Stimulated activated CD4-positive, alpha-beta T cell treated with anti-CD3 and anti-CD28 coated beads, Interleukin-1b, Interleukin-23, amount 100 ng/mL, for 4 hours (primary cell): ENCODE measurements around the gene PSORS1C1.

Source experiments
- DNase-seq, 2 donors: peaks; one replicate each; pipeline ENCODE4 v3.0.0-alpha.2; 2020; ENCODE audit warnings: low read depth in 2 of 2

The PSORS1C1 gene

GRCh38 chr6:31126396-31127175, 12.0 kb downstream of the PSORS1C1 start:
- no peak for DNase-seq

GRCh38 chr6:31128093-31128676, 13.6 kb downstream of the PSORS1C1 start:
- DNase-seq, result peak; percentile 57 to 72

GRCh38 chr6:31129130-31129529, 14.5 kb downstream of the PSORS1C1 start:
- DNase-seq, result no peak

- no peak for DNase-seq
Measured at GRCh38 chr6:31130751-31131150, 16.2 kb downstream of the PSORS1C1 start.

GRCh38 chr6:31131595-31131994, 17.0 kb downstream of the PSORS1C1 start:
- no peak for DNase-seq

GRCh38 chr6:31132806-31133205, 18.2 kb downstream of the PSORS1C1 start:
- DNase-seq, result no peak

GRCh38 chr6:31135710-31136109, 21.1 kb downstream of the PSORS1C1 start:
- no peak for DNase-seq

GRCh38 chr6:31138982-31139381, 24.4 kb downstream of the PSORS1C1 start, which contains the start of gene PSORS1C2:
Gene PSORS1C2 (minus strand): TSS chr6:31139066. CDS start chr6:31139026, 40 bp downstream.
- DNase-seq, result no peak

GRCh38 chr6:31139599-31139998, 25.0 kb downstream of the PSORS1C1 start:
- DNase-seq, result no peak

GRCh38 chr6:31140643-31141042, 26.0 kb downstream of the PSORS1C1 start:
- DNase-seq, result no peak

- no peak for DNase-seq
Measured at GRCh38 chr6:31142361-31142761, 27.8 kb downstream of the PSORS1C1 start.

GRCh38 chr6:31143148-31143547, 28.5 kb downstream of the PSORS1C1 start:
- no peak for DNase-seq

- no peak for DNase-seq
Measured at GRCh38 chr6:31144296-31144969, 29.8 kb downstream of the PSORS1C1 start.

GRCh38 chr6:31144970-31145340, 30.4 kb downstream of the PSORS1C1 start:
- no peak for DNase-seq

- no peak for DNase-seq
Measured at GRCh38 chr6:31145386-31145785, 30.8 kb downstream of the PSORS1C1 start.

GRCh38 chr6:31149827-31150447, 35.3 kb downstream of the PSORS1C1 start:
- DNase-seq, result no peak

- DNase-seq, result no peak
Measured at GRCh38 chr6:31152781-31153180, 38.2 kb downstream of the PSORS1C1 start.

- DNase-seq, result no peak
Measured at GRCh38 chr6:31154436-31154835, 39.8 kb downstream of the PSORS1C1 start.

- no peak for DNase-seq
Measured at GRCh38 chr6:31156641-31157040, 42.0 kb downstream of the PSORS1C1 start.

- DNase-seq, result no peak
Measured at GRCh38 chr6:31157513-31158139, 43.0 kb downstream of the PSORS1C1 start, which contains the start of gene CCHCR1. Gene CCHCR1 (minus strand): TSS chr6:31157802. CDS start chr6:31157600, 202 bp downstream.

GRCh38 chr6:31158140-31158862, 43.7 kb downstream of the PSORS1C1 start, which contains the start of gene TCF19:
Gene TCF19 (plus strand): TSS chr6:31158589. CDS start chr6:31159470, 881 bp downstream.
- peak; percentile 99 for DNase-seq
